B cell (primary cell): ENCODE measurements around the gene ZNF618. TPM values are rescaled to one million over a fixed set of nuclear protein-coding genes. Genes with fewer than 3 reads are reported as not detected.

Experiments used
- ATAC-seq: fragments of 200-7000 bp; cut with Tn5 transposase; one replicate; pipeline ENCODE4 v1.10.0; 2021; ENCODE audit warnings: low read depth, mild to moderate bottlenecking, moderate number of reproducible peaks, moderate library complexity
- CTCF ChIA-PET: fragments of 350-600 bp; sonication (Branson Sonifier 250); formaldehyde crosslinking; loops from one replicate; lab custom pipeline; 2021; ENCODE audit warnings: antibody characterized with exemption, inconsistent platforms; lab: Charles Lee
- POLR2A ChIA-PET: fragments of 350-600 bp; sonication (Branson Sonifier 250); formaldehyde crosslinking; loops from one replicate; lab custom pipeline; 2021; ENCODE audit warnings: antibody characterized with exemption; lab: Charles Lee
- DNase-seq: peaks from one replicate; pipeline ENCODE4 v3.0.0; 2013
- H2AFZ ChIP-seq: 2 replicates; pipeline ENCODE4 v1.6.1; 2012; ENCODE audit warnings: mild to moderate bottlenecking, low read depth, low read length; ENCODE audit not compliant: insufficient read depth, poor library complexity, severe bottlenecking
- H3K27ac ChIP-seq, 2 donors: 1 replicate in 1 of 2; 2 replicates in 1 of 2; pipeline ENCODE4 v1.5.1; 2012 to 2013; ENCODE audit warnings: low read length in 2 of 2, mild to moderate bottlenecking in 2 of 2, moderate library complexity in 1 of 2
- H3K27me3 ChIP-seq, 4 experiments: fragments of 200-600 bp in 1 of 4; sonication (generic) in 1 of 4; replicated peaks in 1 of 4; 1 replicate in 2 of 4; 2 replicates in 2 of 4; pipeline versions ENCODE4 v1.6.1 to v1.7.0; 2013 to 2016; ENCODE audit warnings: low read length in 3 of 4, mild to moderate bottlenecking in 2 of 4, mixed read lengths in 1 of 4, moderate library complexity in 1 of 4; ENCODE audit not compliant: insufficient read depth in 4 of 4, control insufficient read depth in 3 of 4; ENCODE audit errors: control extremely low read depth in 1 of 4
- H3K36me3 ChIP-seq, 2 experiments: replicated peaks in 1 of 2; 1 replicate in 1 of 2; 2 replicates in 1 of 2; pipeline versions ENCODE4 v1.6.1 to v1.7.1; 2013; ENCODE audit warnings: low read length in 1 of 2; ENCODE audit not compliant: insufficient read depth in 2 of 2, control insufficient read depth in 1 of 2; ENCODE audit errors: control extremely low read depth in 1 of 2, extremely low read depth in 1 of 2
- H3K4me1 ChIP-seq, 2 donors: fragments of 200-600 bp in 1 of 2; sonication (generic) in 1 of 2; 1 replicate in 1 of 2; 2 replicates in 1 of 2; pipeline versions ENCODE4 v1.5.1 to v1.6.1; 2013 to 2017; ENCODE audit warnings: low read length in 2 of 2; ENCODE audit not compliant: control insufficient read depth in 2 of 2, insufficient read depth in 2 of 2
- H3K4me2 ChIP-seq: replicated peaks from 2 replicates; pipeline ENCODE3; 2012; ENCODE audit warnings: mild to moderate bottlenecking, low read depth, low read length; ENCODE audit not compliant: poor library complexity, severe bottlenecking
- H3K4me3 ChIP-seq, 5 experiments: fragments of 200-600 bp in 1 of 5; sonication (generic) in 1 of 5; 1 replicate in 3 of 5; 2 replicates in 2 of 5; pipeline versions ENCODE4 v1.5.1 to v1.7.0; 2011 to 2016; ENCODE audit warnings: low read length in 4 of 5, mild to moderate bottlenecking in 4 of 5, low read depth in 2 of 5, control low read depth in 1 of 5, moderate library complexity in 1 of 5; ENCODE audit not compliant: insufficient read depth in 1 of 5; ENCODE audit errors: control extremely low read depth in 1 of 5, extremely low read depth in 1 of 5
- H3K79me2 ChIP-seq: fragments of 200-600 bp; sonication (generic); one replicate; pipeline ENCODE4 v1.6.0; 2016; ENCODE audit warnings: low read length; ENCODE audit not compliant: control insufficient read depth, insufficient read depth
- H3K9ac ChIP-seq: fragments of 200-600 bp; sonication (generic); 2 replicates; pipeline ENCODE4 v1.6.1; 2017; ENCODE audit warnings: mild to moderate bottlenecking, low read length, moderate library complexity
- H3K9me3 ChIP-seq, 3 donors: one replicate each; pipeline versions ENCODE4 v1.6.1 to v1.7.1; 2013; ENCODE audit warnings: low read length in 2 of 3; ENCODE audit not compliant: control insufficient read depth in 2 of 3, insufficient read depth in 1 of 3; ENCODE audit errors: control extremely low read depth in 1 of 3
- H4K20me1 ChIP-seq: 2 replicates; pipeline ENCODE4 v1.6.0; 2012; ENCODE audit warnings: mild to moderate bottlenecking, low read length; ENCODE audit not compliant: insufficient read depth, control insufficient read depth, poor library complexity, severe bottlenecking
- H3K27ac Mint-ChIP-seq: one replicate; pipeline ENCODE4 v1.8.0; 2021; ENCODE audit warnings: mixed read lengths
- H3K27me3 Mint-ChIP-seq: one replicate; pipeline ENCODE4 v1.8.0; 2021; ENCODE audit warnings: mixed read lengths
- H3K4me1 Mint-ChIP-seq: one replicate; pipeline ENCODE4 v1.8.0; 2021; ENCODE audit warnings: mixed read lengths
- H3K4me3 Mint-ChIP-seq: one replicate; pipeline ENCODE4 v1.8.0; 2021; ENCODE audit warnings: mixed read lengths
- H3K9me3 Mint-ChIP-seq: one replicate; pipeline ENCODE4 v1.8.0; 2022; ENCODE audit warnings: mixed read lengths; ENCODE audit not compliant: insufficient read depth
- CTCF ChIP-seq: fragments of 200-600 bp; IDR thresholded peaks from one replicate; pipeline ENCODE4 v1.8.0; 2022; ENCODE audit warnings: antibody characterized with exemption, mild to moderate bottlenecking
- EZH2 ChIP-seq: IDR thresholded peaks from 2 replicates; pipeline ENCODE4 v1.6.1; 2012; ENCODE audit warnings: borderline replicate concordance, low read depth, mild to moderate bottlenecking, moderate library complexity, low read length; ENCODE audit not compliant: insufficient read depth, poor library complexity, severe bottlenecking
- WGBS: methylation state at CpG from one replicate; pipeline ENCODE4 v1.1.5; 2013; ENCODE audit warnings: missing lambda C conversion rate; ENCODE audit not compliant: insufficient coverage; 5-methylcytosine and 5-hydroxymethylcytosine counted together
- intact Hi-C: fragments of 100-400 bp; cut with micrococcal nuclease; formaldehyde crosslinking; loops from one replicate; pipeline ENCODE4 v1.10.0; 2022
- polyA plus RNA-seq: library from polyadenylated mRNA; depleted of rRNA; stranded (reverse); fragments of >200 nt; gene quantifications from 2 replicates; pipeline ENCODE4 v1.2.3, GENCODE V29; 2012
- total RNA-seq, 2 donors: library from RNA; stranded (reverse); fragments of 120-200 nt in 1 of 2; gene quantifications; 1 replicate in 1 of 2; 2 replicates in 1 of 2; pipeline versions ENCODE4 v1.2.3 to v1.2.4, GENCODE V29; 2013 to 2022

Gene ZNF618
- total and polyA plus RNA-seq, 2 donors (not counting 1 experiment from before 2014, with no cell fraction given): 1.4 to 2.5 TPM

- Histone ChIP-seq H2AFZ (no peak overlapping the region), H3K27me3 (no peaks in the 10 kb centered on the region), H3K9me3 (peaks cover 0 to 8% (median 0%) of the 10 kb centered on the region in 3 donors), H3K9ac (no peak overlapping the region), H3K4me2 (no peak overlapping the region), H3K4me3 (no peak overlapping the region), H3K27ac (no peak overlapping the region), H4K20me1 (no peaks in the 10 kb centered on the region), H3K4me1 (no peaks in the 10 kb centered on the region), H3K36me3 (no peaks in the 10 kb centered on the region), H3K79me2 (no peaks in the 10 kb centered on the region)
- TF ChIP-seq EZH2: no peak
- no peak for TF ChIP-seq CTCF
- no peak for ATAC-seq
- H3K27me3 Mint-ChIP-seq: peaks cover 4% of the 10 kb centered on the region
- CTCF ChIA-PET: no interaction called here
- POLR2A ChIA-PET: no interaction called here
- no peak overlapping the region for H3K4me3 Mint-ChIP-seq
- no peak for DNase-seq
- H3K4me1 Mint-ChIP-seq: no peaks in the 10 kb centered on the region
- intact Hi-C loops: no loop called here
- H3K27ac Mint-ChIP-seq: no peak overlapping the region
- no peaks in the 10 kb centered on the region for H3K9me3 Mint-ChIP-seq
- 64% methylated on average over 1 of the region's 3 CpGs for WGBS
Observed at GRCh38 chr9:114047717-114048116, 171.6 kb downstream of the ZNF618 start.

- H3K4me2 ChIP-seq: no peak overlapping the region
- no peaks in the 10 kb centered on the region for H3K79me2 ChIP-seq
- H3K9me3 ChIP-seq: peaks cover 0 to 8% (median 0%) of the 10 kb centered on the region in 3 donors
- ChIA-PET POLR2A (no interaction called here), CTCF (no interaction called here)
- H3K9me3 Mint-ChIP-seq: no peaks in the 10 kb centered on the region
- H3K27me3 ChIP-seq: no peaks in the 10 kb centered on the region
- WGBS: 97% methylated on average over 43 of the region's 44 CpGs
- TF ChIP-seq CTCF: no peak
- TF ChIP-seq EZH2: no peak
- DNase-seq (no peak), ATAC-seq (no peak)
- no peak overlapping the region for H3K4me3 ChIP-seq
- H3K27ac ChIP-seq: no peak overlapping the region
- H3K27me3 Mint-ChIP-seq: peaks cover 4% of the 10 kb centered on the region
- H3K9ac ChIP-seq: no peak overlapping the region
- H3K4me1 ChIP-seq: no peaks in the 10 kb centered on the region
- H3K4me3 Mint-ChIP-seq: no peak overlapping the region
- no peaks in the 10 kb centered on the region for H4K20me1 ChIP-seq
- no peak overlapping the region for H2AFZ ChIP-seq
- no peak overlapping the region for H3K27ac Mint-ChIP-seq
- intact Hi-C loops: no loop called here
- H3K4me1 Mint-ChIP-seq: no peaks in the 10 kb centered on the region
- no peaks in the 10 kb centered on the region for H3K36me3 ChIP-seq
Observed at GRCh38 chr9:114048533-114049415, 172.7 kb downstream of the ZNF618 start.
